Cardiac septum (tissue), 1 donor: Measurements from ENCODE around the gene ATP4B. TPM values are rescaled to one million over a fixed set of nuclear protein-coding genes. Genes with fewer than 3 reads are reported as not detected.

Source experiments
- DNase-seq: peaks from one replicate; pipeline ENCODE4 v3.0.0-alpha.2; 2020; ENCODE audit warnings: low spot score
- intact Hi-C: fragments of 100-400 bp; cut with DNase I; formaldehyde crosslinking; loops from one replicate; pipeline ENCODE4 v1.14.0; 2022
- total RNA-seq: library from RNA; stranded (reverse); fragmentation: NEBNext Ultra II Directional; extraction: Animal tissue kit (Norgen Biotek cat#: 25700); gene quantifications from one replicate; pipeline ENCODE4 v1.2.1, GENCODE V29; 2021
- donor health status: DM: no; HTN: no; CAD: no.

The ATP4B gene
- total RNA-seq, 1 donor from 2014 or later = not detected

GRCh38 chr13:113613789-113614379, 44.1 kb downstream of the ATP4B start:
- no peak for DNase-seq
- intact Hi-C loops = no loop called here

GRCh38 chr13:113612607-113613006, 45.4 kb downstream of the ATP4B start:
- intact Hi-C loops = no loop called here
- no peak for DNase-seq

- intact Hi-C loops = no loop called here
- no peak for DNase-seq
These were observed 46.0 kb downstream of the ATP4B start for GRCh38 chr13:113611996-113612395.

DNA sequence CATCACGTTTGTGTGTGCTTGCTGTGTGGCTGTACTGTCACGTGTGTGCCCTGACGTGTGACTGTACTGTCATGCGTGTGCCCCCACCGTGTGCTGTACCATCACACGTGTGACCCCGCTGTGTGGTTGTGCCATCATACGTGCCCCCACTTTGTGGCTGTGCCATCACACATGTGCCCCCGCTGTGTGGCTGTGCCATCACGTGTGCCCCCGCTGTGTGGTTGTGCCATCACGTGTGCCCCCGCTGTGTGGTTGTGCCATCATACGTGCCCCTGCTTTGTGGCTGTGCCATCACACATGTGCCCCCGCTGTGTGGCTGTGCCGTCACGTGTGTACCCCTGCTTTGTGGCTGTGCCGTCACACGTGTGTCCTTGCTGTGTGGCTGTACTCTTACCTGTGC, 47.7 kb downstream of the ATP4B start:
- intact Hi-C loops = no loop called here
- no peak for DNase-seq

GRCh38 chr13:113609616-113610015, 48.4 kb downstream of the ATP4B start:
- intact Hi-C loops = no loop called here
- no peak for DNase-seq

DNA sequence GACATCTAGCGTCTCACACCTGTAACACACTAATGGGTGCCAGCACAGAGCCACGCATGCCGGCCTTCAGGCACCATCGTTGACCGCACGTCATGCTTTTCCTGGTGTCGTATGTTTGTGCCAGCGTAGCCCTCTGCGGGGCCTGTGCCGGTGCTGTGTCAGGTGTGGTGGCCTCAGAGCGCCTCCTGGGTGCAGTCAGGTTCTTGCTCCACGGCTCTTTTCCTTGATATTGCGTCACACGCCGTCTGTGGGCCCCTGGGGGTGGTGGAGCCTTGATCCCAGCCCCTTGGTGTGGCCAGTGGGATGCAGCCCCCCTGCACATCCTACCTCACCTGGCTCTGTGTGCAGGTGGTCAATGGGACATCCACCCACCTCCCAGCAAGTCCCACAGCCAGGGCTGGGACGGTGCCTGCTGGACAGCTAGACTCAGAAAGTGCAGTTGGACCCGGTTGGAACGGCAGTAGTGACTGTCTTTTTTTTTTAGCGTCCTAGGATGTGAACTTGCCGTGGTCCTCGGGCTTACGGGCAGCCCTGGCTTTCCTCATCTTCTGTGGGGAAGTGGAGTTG, 48.9 kb downstream of the ATP4B start:
- intact Hi-C loops = no loop called here
- DNase-seq = no peak

GRCh38 chr13:113607889-113608635, 49.9 kb downstream of the ATP4B start:
- intact Hi-C loops = no loop called here
- DNase-seq = no peak

- DNase-seq = peak; percentile 91
These were observed 50.7 kb downstream of the ATP4B start for GRCh38 chr13:113607056-113607888.

DNA sequence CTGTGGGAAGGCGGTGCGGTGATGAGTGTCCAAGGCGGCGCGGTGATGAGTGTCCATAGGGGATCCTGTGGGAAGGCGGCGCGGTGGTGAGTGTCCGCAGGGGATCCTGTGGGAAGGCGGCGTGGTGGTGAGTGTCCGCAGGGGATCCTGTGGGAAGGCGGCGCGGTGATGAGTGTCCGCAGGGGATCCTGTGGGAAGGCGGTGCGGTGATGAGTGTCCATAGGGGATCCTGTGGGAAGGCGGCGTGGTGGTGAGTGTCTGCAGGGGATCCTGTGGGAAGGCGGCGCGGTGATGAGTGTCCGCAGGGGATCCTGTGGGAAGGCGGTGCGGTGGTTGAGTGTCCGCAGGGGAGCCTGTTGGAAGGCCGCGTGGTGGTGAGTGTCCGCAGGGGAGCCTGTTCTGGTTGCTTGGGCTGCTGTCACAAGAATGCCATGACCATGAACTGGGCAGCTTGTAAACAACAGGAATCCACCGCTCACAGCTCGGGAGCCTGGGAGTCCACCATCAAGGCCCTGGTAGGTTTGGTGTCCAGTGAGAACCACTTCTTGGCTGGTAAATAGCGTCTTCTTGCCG, 52.0 kb downstream of the ATP4B start:
- DNase-seq = no peak
- intact Hi-C loops = no loop called here

More at GRCh38 chr13:113607056-113607888, 50.7 kb downstream of the ATP4B start:
- intact Hi-C loops = no loop called here

DNA sequence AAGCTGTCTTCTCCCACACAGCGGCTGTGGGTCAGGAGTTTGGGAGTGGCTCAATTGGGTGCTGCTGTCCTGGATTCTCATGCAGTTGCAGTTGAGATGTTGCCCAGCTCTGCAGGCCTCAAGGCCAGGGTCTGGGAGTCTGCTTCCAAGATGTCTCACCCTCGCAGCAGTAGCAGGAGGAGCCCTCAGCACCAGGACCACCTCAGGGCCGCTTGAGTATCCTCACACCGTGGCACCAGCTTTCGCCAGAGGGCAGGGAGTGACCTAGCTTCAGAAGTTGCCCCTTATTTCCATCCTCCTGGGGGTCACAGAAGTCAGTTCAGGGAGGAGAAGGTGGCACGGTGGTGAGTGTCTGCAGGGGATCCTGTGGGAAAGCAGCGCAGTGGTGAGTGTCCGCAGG, 52.5 kb downstream of the ATP4B start:
- no peak for DNase-seq

GRCh38 chr13:113604186-113604585, 53.8 kb downstream of the ATP4B start:
- intact Hi-C loops = no loop called here
- no peak for DNase-seq

More for the DNA sequence above, 52.5 kb downstream of the ATP4B start:
- intact Hi-C loops = no loop called here

DNA sequence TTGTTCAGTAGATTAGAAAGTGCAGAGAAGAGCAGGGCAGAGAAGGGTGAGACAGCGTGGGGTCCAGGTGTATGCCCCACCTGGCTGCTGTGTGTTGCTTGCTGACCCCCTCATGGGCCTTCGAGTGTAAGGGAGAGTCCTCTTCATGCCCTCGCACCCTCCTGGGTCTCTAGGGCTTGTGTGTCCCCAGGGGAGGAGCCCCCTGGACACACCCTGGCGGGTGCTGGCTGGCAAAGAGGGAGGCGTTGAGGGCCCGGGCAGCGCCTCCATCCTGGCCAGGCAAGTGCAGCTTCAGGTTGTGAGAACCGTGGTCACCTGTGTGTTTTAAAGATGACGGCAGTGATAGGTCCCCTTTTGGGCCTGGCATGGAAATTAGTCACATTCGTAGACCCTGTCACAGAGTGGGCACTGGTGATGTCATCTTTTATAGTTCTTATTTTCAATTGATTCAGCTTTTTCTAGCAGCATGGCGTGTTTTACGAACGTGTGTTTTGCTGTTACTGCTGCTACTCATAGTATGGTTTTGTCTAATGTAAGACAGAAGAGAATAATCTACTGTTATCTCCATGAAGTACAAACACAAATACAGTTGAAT, 54.8 kb downstream of the ATP4B start:
- DNase-seq = no peak
- intact Hi-C loops = no loop called here

DNA sequence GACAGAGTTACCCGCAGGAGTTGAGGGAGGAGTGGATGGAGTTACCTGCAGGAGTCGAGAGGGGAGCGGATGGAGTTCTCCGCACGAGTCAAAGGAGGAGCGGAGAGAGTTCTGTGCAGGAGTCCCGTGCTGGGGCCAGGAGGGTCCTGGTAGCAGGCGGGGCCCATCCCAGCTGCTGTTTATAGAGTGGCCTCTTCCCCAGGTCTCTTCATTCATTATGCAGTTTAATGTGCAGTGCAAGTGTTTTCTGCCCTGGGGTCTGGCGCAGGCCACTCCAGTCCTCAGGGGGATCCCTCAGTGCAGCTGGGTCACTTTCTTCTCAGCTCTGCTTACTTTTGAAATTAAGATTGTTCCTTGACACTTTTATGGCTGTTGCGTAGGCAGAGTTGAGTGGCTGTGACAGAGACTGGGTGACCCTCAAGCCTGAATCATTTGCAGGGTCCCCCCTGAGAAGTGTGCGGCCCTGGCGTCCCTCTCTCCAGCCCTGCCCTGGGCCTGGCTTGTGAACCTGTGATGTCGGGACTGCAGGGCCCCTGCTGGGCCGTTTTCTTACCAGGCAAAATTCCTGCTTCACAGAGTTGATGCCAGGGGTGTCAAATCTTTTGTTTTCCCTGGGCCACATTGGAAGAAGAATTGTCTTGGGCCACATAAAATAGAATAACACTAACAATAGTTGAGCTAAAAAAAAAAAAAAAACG, 55.6 kb downstream of the ATP4B start:
- no peak for DNase-seq

DNA sequence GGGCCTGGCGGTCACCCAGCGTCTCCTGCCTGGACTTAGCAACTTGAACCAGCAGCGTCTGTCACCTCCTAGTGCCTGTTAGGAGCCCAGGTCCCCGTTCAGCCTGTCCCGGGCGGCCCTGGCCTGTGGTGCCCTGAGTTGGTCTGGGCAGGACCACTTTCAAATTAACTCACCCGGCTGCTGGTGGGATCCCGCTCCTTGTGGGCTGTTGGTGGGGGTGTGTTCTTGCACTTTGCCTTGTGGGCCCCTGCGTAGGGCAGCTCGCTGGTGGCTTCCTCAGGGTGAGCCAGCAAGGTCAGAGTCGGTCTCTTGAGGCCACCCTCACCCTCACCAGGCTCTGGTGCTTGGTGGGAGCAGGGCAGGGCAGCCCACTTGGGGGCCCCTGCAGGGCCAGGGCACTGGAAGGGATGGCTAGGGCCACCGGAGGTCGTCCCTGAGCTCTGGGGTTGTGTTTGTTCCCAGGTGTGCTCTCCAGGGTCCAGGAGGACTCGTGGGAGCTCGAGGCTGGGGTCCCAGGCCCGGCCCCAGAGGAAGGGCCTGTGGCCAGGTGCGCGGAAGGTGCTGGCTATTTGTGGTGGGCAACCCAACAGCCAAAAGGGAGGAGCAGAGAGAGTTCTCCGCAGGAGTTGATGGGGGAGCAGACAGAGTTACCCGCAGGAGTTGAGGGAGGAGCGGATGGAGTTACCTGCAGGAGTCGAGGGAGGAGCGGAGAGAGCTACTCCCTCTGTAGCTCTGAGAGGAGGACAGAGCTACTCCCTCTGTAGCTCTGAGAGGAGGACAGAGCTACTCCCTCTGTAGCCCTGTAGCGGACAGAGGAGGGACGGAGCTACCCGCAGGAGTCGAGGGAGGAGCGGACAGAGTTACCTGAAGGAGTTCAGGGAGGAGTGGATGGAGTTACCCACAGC, 56.6 kb downstream of the ATP4B start:
- intact Hi-C loops = no loop called here
- DNase-seq = no peak

More for the DNA sequence above, 55.6 kb downstream of the ATP4B start:
- intact Hi-C loops = no loop called here

DNA sequence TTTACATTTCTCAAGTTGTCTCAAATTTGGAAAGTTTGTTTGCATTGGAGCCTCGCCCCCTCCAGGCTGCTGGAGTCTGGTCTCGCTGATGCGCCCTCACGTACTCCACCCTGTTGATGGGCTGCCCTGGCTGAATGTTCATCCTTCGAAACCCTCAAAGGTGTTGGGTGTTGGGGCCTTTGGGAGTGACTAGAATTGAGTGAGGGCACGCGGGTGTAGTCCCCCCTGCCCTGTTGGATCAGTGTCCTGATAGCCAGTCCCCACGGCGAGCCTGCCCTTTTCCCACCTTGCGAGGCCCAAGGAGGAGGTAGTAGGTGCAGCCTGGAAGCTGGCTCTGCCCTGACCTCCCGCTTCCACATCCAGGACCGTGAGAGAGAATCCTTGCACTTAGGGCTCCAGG, 58.6 kb downstream of the ATP4B start:
- intact Hi-C loops = no loop called here
- DNase-seq = peak; percentile 39
